Neural progenitor cell (in vitro differentiated cells): ENCODE data around the gene PSKH1. TPM values are rescaled to one million over a fixed set of nuclear protein-coding genes. Genes with fewer than 3 reads are reported as not detected.

Source experiments
- DNase-seq: peaks from one replicate; pipeline ENCODE4 v3.0.0-alpha.2; 2016; ENCODE audit warnings: low spot score
- H2AFZ ChIP-seq: fragments of 200-600 bp; sonication (generic); replicated peaks from 2 replicates; pipeline ENCODE4 v1.6.1; 2016; ENCODE audit warnings: antibody characterized with exemption
- H3F3A ChIP-seq: fragments of 200-600 bp; sonication (generic); 2 replicates; pipeline ENCODE4 v1.6.1; 2016; ENCODE audit warnings: antibody characterized with exemption, low read depth
- H3K27ac ChIP-seq: fragments of 200-600 bp; sonication (generic); 2 replicates; pipeline ENCODE4 v1.5.1; 2016; ENCODE audit warnings: mild to moderate bottlenecking
- H3K27me3 ChIP-seq: fragments of 200-600 bp; sonication (generic); 2 replicates; pipeline ENCODE4 v1.6.1; 2016; ENCODE audit warnings: mild to moderate bottlenecking, moderate library complexity
- H3K36me3 ChIP-seq: fragments of 200-600 bp; sonication (generic); 2 replicates; pipeline ENCODE4 v1.5.1; 2016
- H3K4me1 ChIP-seq: fragments of 200-600 bp; sonication (generic); 2 replicates; pipeline ENCODE4 v1.6.1; 2016; ENCODE audit warnings: mixed run types
- H3K4me2 ChIP-seq: fragments of 200-600 bp; sonication (generic); 2 replicates; pipeline ENCODE4 v1.6.1; 2016
- H3K4me3 ChIP-seq: fragments of 200-600 bp; sonication (generic); 2 replicates; pipeline ENCODE4 v1.5.1; 2016
- H3K79me2 ChIP-seq: fragments of 200-600 bp; sonication (generic); 2 replicates; pipeline ENCODE4 v1.6.1; 2016; ENCODE audit warnings: low read depth
- H3K9ac ChIP-seq: fragments of 200-600 bp; sonication (generic); 2 replicates; pipeline ENCODE4 v1.6.1; 2016
- H3K9me3 ChIP-seq: fragments of 200-600 bp; sonication (generic); 2 replicates; pipeline ENCODE4 v1.5.1; 2016; ENCODE audit warnings: low read depth
- H4K20me1 ChIP-seq: fragments of 200-600 bp; sonication (generic); 2 replicates; pipeline ENCODE4 v1.6.1; 2016; ENCODE audit warnings: low read depth
- H3K27ac Mint-ChIP-seq: 3 replicates; pipeline ENCODE4 v1.8.0; 2021; ENCODE audit warnings: mixed read lengths
- H3K27me3 Mint-ChIP-seq: 2 replicates; pipeline ENCODE4 v1.8.0; 2022; ENCODE audit warnings: low read depth, mild to moderate bottlenecking, inconsistent platforms, moderate library complexity, mixed read lengths; ENCODE audit not compliant: insufficient read depth
- H3K36me3 Mint-ChIP-seq: 3 replicates; pipeline ENCODE4 v1.8.0; 2021; ENCODE audit warnings: mixed read lengths
- H3K4me1 Mint-ChIP-seq: 3 replicates; pipeline ENCODE4 v1.8.0; 2021; ENCODE audit warnings: mixed read lengths
- H3K4me3 Mint-ChIP-seq: 3 replicates; pipeline ENCODE4 v1.8.0; 2021; ENCODE audit warnings: mild to moderate bottlenecking, moderate library complexity, mixed read lengths
- H3K9me3 Mint-ChIP-seq: 3 replicates; pipeline ENCODE4 v1.8.0; 2020; ENCODE audit warnings: mixed read lengths
- CTCF ChIP-seq: fragments of 200-600 bp; sonication (generic); IDR thresholded peaks from 2 replicates; pipeline ENCODE4 v1.5.1; 2017; ENCODE audit warnings: antibody characterized with exemption, mild to moderate bottlenecking
- EZH2 ChIP-seq: fragments of 200-600 bp; sonication (generic); IDR thresholded peaks from 2 replicates; pipeline ENCODE4 v1.6.1; 2017; ENCODE audit warnings: antibody characterized with exemption, mild to moderate bottlenecking, moderate library complexity
- EZH2phosphoT487 ChIP-seq: fragments of 200-600 bp; sonication (generic); IDR thresholded peaks from 2 replicates; pipeline ENCODE4 v1.6.1; 2017; ENCODE audit warnings: antibody characterized with exemption
- total RNA-seq: library from RNA; depleted of rRNA; stranded (reverse); fragments of >200 nt; gene quantifications from 2 replicates; pipeline ENCODE4 v1.2.3, GENCODE V29; 2015; ENCODE audit warnings: low replicate concordance

The PSKH1 gene
- total RNA-seq, 1 donor from 2014 or later = 13.1 TPM

DNA sequence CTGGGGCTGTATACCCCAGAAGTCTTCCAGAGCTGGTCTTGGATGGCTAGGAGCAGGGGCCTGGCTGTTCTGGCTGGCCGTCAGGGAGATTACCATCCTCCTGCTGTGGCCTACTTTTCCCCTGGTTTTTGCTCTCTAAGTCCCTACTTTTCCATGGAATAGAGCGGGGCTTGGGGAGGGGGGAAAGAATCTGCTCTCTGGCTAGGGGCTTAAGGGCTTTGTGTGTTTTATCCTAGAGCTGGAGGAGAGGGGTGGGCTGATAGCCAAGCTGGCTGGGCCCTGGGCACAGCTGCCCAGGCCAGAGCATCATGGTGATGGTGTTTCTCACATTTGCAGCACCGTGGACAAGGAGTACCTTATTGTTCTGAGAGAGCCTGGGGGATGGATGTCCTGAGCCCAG lies 4.7 kb upstream of the PSKH1 start:
- Histone ChIP-seq H3K4me1 (peaks cover 24% of the 10 kb centered on the region), H3K9ac (no peak overlapping the region), H3K36me3 (no peaks in the 10 kb centered on the region), H3K27ac (peak overlapping the region; percentile 30), H3F3A (peaks cover 34% of the 10 kb centered on the region), H3K4me3 (no peak overlapping the region), H4K20me1 (peaks cover 21% of the 10 kb centered on the region), H3K79me2 (peaks cover 2% of the 10 kb centered on the region), H2AFZ (no peak overlapping the region), H3K4me2 (peak overlapping the region; percentile 28), H3K27me3 (no peaks in the 10 kb centered on the region), H3K9me3 (no peaks in the 10 kb centered on the region)
- no peak overlapping the region for H3K27ac Mint-ChIP-seq
- TF ChIP-seq EZH2phosphoT487 (no peak), EZH2 (no peak), CTCF (no peak)
- no peak overlapping the region for H3K4me3 Mint-ChIP-seq
- no peaks in the 10 kb centered on the region for H3K9me3 Mint-ChIP-seq
- H3K36me3 Mint-ChIP-seq = peaks cover 3% of the 10 kb centered on the region
- H3K27me3 Mint-ChIP-seq = no peaks in the 10 kb centered on the region
- DNase-seq = peak; percentile 76
- peaks cover 10% of the 10 kb centered on the region for H3K4me1 Mint-ChIP-seq

DNA sequence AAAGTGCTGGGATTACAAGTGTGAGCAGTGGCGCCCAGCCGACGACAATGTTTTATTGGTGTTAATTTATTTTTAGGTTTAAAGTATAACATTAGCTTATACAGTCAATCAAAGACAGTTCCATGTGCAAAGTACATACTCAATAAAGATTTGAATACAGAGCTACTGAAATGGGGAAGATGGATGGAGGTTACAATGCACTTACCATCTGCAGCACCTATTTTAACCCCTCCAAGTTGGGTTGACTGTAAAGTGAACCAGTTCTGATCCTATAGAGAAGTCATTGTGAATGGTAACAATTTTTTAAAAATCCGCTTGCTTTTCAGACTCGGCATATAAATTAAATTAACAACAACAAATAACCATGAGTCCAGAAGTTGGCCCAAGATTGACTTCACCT lies 679 bp upstream of the PSKH1 start:
- Histone ChIP-seq H3K4me1 (peaks cover 21% of the 10 kb centered on the region), H3K27me3 (no peaks in the 10 kb centered on the region), H3F3A (peaks cover 20% of the 10 kb centered on the region), H3K36me3 (no peaks in the 10 kb centered on the region), H4K20me1 (peaks cover 20% of the 10 kb centered on the region), H3K27ac (no peak overlapping the region), H3K4me3 (peak overlapping the region; percentile 99), H2AFZ (no peak overlapping the region), H3K9me3 (no peaks in the 10 kb centered on the region), H3K9ac (no peak overlapping the region), H3K4me2 (peak overlapping the region; percentile 75), H3K79me2 (peaks cover 42% of the 10 kb centered on the region)
- H3K27me3 Mint-ChIP-seq = no peaks in the 10 kb centered on the region
- no peaks in the 10 kb centered on the region for H3K9me3 Mint-ChIP-seq
- DNase-seq = no peak
- no peak for TF ChIP-seq CTCF
- no peak for TF ChIP-seq EZH2
- TF ChIP-seq EZH2phosphoT487 = no peak
- H3K36me3 Mint-ChIP-seq = peaks cover 3% of the 10 kb centered on the region
- H3K27ac Mint-ChIP-seq = peak overlapping the region; percentile 58
- peaks cover 19% of the 10 kb centered on the region for H3K4me1 Mint-ChIP-seq
- peak overlapping the region; percentile 87 for H3K4me3 Mint-ChIP-seq

- peak overlapping the region; percentile 97 for H3K9ac ChIP-seq
- peaks cover 7% of the 10 kb centered on the region for H3F3A ChIP-seq
- no peaks in the 10 kb centered on the region for H3K27me3 Mint-ChIP-seq
- peak overlapping the region; percentile 98 for H3K4me3 Mint-ChIP-seq
- H4K20me1 ChIP-seq = peaks cover 28% of the 10 kb centered on the region
- peak overlapping the region; percentile 99 for H3K4me3 ChIP-seq
- DNase-seq = peak; percentile 48
- H3K27me3 ChIP-seq = no peaks in the 10 kb centered on the region
- TF ChIP-seq EZH2 (no peak), CTCF (no peak), EZH2phosphoT487 (no peak)
- peaks cover 57% of the 10 kb centered on the region for H3K79me2 ChIP-seq
- peaks cover 3% of the 10 kb centered on the region for H3K36me3 Mint-ChIP-seq
- H3K4me1 Mint-ChIP-seq = peaks cover 19% of the 10 kb centered on the region
- H3K9me3 ChIP-seq = no peaks in the 10 kb centered on the region
- H2AFZ ChIP-seq = peak overlapping the region; percentile 65
- peaks cover 8% of the 10 kb centered on the region for H3K4me1 ChIP-seq
- H3K9me3 Mint-ChIP-seq = no peaks in the 10 kb centered on the region
- peak overlapping the region; percentile 99 for H3K4me2 ChIP-seq
- H3K27ac Mint-ChIP-seq = peak overlapping the region; percentile 96
- no peaks in the 10 kb centered on the region for H3K36me3 ChIP-seq
- peak overlapping the region; percentile 87 for H3K27ac ChIP-seq
Observed at GRCh38 chr16:67893743-67894399, 817 bp downstream of the PSKH1 start.
